Measurements from ENCODE around the gene CNNM4. TPM values are rescaled to one million over a fixed set of nuclear protein-coding genes. Genes with fewer than 3 reads are reported as not detected.
"Not testable (repeated sequence)": the region's sequence is repeated elsewhere in the genome, so short reads cannot be mapped to it uniquely, and the experiment has no call there.

CNNM4 gene
- total RNA-seq, 3 donors from 2014 or later = 53.4 to 134 (median 101) TPM

DNA sequence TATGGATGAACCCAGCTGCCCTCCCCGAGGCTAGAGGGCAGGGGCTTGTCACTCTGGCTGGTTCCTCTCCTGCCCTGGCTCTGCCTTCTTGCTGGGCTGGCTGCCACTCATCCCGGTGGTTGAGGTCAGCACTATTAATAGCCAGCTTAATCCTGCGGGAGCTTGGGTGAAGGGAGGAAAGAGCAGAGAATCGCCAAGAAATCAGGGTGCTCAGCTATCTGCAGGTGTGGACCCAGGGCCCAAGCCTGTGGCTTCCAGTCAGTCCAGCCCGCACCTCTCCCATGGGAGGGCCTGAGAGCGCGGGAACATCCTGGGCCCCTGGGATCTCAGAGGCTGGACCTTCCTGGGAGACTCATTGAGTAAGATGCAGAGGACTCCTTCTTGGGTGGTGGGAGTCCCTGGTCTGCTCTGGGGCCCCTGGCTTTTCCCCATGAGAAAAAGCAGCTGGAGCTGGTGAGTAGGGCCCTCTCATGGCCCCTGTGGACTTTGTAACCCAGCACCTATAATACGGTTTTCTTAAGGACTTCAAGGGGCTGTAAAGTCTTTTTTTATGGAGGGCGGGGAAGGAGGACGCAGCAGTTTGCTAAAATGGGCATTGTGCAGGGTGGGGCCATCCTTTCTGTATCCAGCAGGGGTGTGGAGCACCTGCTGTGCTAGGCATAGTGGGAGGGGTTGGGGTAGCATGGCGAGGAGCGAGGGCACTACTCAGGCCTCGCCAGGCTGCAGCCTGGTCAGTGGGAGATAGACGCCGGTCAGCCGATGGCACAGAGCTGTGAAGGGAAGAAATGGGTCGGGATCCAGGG is 27.9 kb downstream of the CNNM4 start:
- peak; percentile 84 to 90 (median 84) for DNase-seq
- Histone ChIP-seq H3K4me1 (ENCODE audit: low read depth) (peaks cover 45% of the 10 kb centered on the region), H3K9me3 (no peaks in the 10 kb centered on the region), H3K36me3 (ENCODE audit: low read depth) (no peaks in the 10 kb centered on the region), H3K4me3 (no peak overlapping the region)
- intact Hi-C loops (cut with DNase I, micrococcal nuclease) = no loop called here
- peak; percentile 89 for ATAC-seq
- no peak for TF ChIP-seq CTCF (IDR thresholded peaks at IDR 0.05)

DNA sequence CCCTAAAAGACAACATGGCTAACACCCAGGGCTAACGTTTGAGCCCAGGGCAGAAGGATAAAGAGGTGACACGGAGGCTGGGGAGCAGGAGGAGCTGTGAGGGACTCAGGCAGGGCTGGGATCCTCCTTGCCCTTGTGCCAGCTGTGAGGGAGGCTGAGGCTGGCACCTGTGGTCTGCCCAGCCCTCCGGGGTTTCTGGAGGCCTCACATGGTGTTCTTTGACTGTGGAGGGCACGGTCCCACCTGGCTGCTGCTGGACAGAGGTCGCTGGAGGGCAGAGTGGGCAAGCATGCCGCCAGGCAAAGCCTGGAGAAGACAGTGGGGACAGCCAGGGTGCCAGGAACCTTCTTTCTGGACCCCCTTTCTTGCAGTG is 28.5 kb downstream of the CNNM4 start:
- peak; percentile 41 for ATAC-seq
- TF ChIP-seq CTCF (IDR thresholded peaks at IDR 0.05) = no peak
- DNase-seq = peak in 1 of 3 donors; percentile 60
- intact Hi-C loops (cut with DNase I, micrococcal nuclease) = no loop called here
- H3K36me3 ChIP-seq (ENCODE audit: low read depth) = no peaks in the 10 kb centered on the region
- H3K4me1 ChIP-seq (ENCODE audit: low read depth) = peaks cover 42% of the 10 kb centered on the region
- H3K9me3 ChIP-seq = no peaks in the 10 kb centered on the region
- H3K4me3 ChIP-seq = no peak overlapping the region

DNA sequence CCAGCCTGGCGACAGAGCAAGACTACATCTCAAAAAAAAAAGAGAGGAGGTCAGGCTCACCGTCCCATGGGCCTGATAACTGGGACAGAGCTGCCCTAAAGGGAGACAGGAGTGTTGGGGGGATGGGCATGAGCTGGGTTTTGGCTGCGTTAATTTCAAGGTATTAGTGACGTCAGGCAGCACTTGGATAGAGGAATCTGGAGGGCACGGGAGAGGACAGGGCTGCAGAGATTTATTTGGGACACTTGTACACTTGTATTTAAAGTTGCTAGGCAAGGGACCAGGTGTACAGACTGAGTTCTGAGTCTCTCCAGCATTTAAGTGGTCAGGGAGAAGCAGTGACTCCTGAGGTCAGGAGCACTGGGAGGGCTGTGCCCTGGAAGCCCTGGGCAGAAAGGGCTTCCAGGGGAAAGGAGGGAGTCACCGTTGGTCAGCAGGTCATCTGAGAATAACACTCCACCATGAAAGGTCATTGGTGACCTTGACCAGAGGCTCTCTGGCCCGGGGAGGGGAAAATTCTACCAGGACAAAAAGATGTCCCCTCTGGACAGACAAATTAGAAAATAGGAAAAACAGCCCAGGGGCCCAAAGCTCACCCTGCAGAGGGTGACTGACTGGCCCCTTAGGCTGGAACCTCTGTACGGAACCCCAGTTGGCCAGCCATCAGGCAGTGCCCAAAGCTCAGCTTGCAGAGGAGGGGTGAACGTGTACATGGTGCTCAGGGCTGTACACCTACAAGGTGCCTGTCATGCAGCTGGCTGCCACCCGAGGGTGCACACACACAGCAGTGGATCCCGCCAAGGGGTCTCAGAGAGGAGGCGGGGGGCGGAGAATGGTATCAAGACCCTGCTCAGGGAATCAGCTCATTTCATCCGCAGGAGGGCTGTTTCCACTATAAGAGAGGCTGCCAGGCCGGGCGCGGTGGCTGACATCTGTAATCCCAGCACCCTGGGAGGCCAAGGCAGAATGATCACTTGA is 32.4 kb downstream of the CNNM4 start:
- no peak for TF ChIP-seq CTCF (IDR thresholded peaks at IDR 0.05)
- Histone ChIP-seq H3K36me3 (ENCODE audit: low read depth) (no peaks in the 10 kb centered on the region), H3K4me1 (ENCODE audit: low read depth) (peaks cover 13% of the 10 kb centered on the region), H3K9me3 (no peaks in the 10 kb centered on the region), H3K4me3 (no peak overlapping the region)
- ATAC-seq (no peak), DNase-seq (peak in 1 of 3 donors; percentile 10)
- intact Hi-C loops (cut with DNase I, micrococcal nuclease) = no loop called here

DNA sequence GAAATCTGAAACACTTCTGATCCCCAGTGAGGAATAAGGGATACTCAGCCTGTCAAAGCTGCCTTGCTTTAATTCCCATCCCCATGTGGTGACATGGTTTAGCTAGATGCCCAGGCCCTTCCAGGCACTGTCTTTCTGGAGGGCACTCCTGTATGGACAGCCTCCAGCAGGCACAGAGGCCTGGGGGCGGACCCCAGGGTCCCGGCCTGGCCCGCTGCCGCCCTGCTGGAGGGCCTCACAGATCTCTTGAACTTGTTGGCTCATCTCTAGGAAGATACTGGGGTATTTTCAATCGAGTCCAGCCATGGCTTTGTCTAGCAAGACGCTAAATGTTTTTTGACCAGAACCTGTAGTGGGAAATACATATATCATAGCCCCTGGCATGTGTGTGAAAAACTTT is 34.4 kb downstream of the CNNM4 start:
- no peak for TF ChIP-seq CTCF (IDR thresholded peaks at IDR 0.05)
- Histone ChIP-seq H3K4me1 (ENCODE audit: low read depth) (no peaks in the 10 kb centered on the region), H3K4me3 (no peak overlapping the region), H3K36me3 (ENCODE audit: low read depth) (no peaks in the 10 kb centered on the region), H3K9me3 (no peaks in the 10 kb centered on the region)
- no peak for ATAC-seq
- no peak for DNase-seq
- intact Hi-C loops (cut with DNase I, micrococcal nuclease) = no loop called here

GRCh38 chr2:96796497-96796896 is 35.8 kb downstream of the CNNM4 start:
- ATAC-seq; H3K36me3 ChIP-seq (ENCODE audit: low read depth); intact Hi-C loops (cut with DNase I, micrococcal nuclease); H3K4me3 ChIP-seq; H3K9me3 ChIP-seq; H3K4me1 ChIP-seq (ENCODE audit: low read depth): not testable (repeated sequence)
- DNase-seq = peak in 1 of 3 donors; percentile 21
